CD4-positive, alpha-beta T cell treated with Interleukin-4 for 4 hours (primary cell): ENCODE data around the gene SPAAR.

Experiments used
- DNase-seq: peaks from one replicate; pipeline ENCODE4 v3.0.0-alpha.2; 2020

The SPAAR gene

DNA sequence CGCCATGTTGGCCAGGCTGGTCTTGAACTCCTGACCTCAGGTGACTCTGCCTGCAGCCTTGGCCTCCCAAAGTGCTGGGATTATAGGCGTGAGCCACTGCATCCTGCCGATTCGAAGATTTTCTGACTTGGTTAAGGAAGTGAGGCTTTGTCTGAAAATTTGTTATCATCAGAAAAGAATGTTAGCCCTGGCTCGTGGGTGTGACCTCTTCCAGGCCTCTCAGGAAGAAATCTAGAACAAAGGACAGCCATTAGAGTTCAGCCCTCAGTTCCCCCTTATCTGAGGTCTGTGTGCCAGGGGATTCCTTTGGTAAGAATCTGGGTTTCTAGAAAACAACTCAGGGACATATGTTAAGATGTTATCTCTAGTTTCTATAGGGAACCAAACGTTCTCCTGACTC is 42.4 kb downstream of the SPAAR start:
- DNase-seq, result no peak

- no peak for DNase-seq
Observed at GRCh38 chr9:35952526-35953191, 43.4 kb downstream of the SPAAR start.

DNA sequence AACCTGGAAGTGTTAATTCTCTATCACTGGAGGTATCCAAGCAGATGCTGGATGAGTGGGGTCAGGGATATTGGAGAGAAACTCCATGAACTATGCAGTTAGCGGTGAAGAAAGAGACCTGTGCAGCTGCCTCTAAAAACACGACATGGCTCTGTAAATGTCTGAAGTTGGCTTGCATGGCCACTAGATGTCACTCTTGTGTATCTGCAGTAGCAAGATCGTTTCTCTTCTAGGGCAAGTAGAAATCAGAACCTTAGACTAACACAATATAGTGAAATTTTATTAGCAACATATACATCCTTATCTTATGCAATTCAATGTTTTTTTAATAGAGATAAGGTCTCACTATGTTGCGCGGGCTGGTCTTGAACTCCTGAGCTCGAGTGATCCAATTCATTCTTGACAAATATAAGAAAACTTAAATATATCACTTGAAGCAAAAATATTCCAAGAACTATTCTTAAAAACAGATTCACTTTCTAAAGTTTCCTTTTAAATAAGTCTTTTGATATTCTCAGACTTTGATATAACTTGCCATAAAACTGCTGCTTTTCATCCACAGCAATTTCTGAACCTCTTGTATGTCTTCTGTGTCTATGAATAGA is 45.8 kb downstream of the SPAAR start:
- peak; percentile 68 for DNase-seq

DNA sequence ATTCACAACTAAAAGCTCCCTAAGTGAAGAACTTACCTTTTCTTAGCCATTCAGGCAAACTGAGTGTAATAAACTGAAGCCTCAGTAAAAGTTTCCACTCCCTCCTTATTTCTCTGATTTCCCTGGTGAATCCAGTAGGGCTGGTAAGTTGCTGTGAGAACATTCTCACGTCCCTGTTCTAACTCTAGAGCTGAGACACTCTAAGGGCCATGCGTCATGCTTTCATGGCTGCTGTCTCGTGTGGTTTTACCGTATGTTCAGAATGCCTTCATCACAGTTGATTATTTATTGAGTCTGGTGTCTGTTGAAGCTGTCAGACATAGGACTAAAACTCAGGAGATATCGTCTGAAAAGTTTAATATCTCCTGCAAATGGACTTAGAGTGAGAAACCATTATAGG is 47.4 kb downstream of the SPAAR start:
- no peak for DNase-seq

DNA sequence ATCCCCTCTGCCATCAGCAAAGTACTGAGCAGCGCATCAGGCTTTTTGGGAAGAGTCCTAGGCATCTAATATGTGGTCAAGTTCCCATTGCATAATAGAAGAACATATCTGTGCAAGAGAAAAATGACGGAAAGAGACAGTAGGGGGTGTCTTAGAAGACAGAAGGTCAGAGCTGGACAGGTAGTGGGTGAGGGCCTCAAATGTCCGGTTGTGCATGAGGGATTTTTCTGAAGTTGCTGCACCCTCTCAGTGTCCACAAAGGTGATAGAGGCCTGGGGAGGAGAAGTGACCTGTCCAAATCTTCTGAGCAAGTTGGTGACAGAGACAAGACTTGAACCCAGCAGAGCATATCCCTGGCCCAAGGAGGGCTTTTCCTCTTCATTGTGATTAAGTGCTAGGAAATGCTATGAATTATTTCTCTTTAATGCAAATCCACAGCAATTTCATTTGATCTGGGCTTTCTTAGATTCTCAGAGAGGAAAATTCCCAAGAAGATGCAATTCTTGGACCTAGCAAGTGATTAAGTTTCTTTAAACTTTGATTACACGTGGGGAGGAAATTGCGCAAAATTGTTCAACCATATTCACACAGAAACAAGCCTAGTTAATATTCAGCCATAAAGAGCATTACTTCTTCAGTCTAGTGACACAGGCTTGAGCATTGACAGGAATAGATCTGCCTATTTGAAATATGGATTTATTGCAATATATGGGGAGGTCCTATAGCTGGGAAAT is 49.0 kb downstream of the SPAAR start, which contains the start of gene OR2S2:
OR2S2 (minus strand) TSS at position 51 of the 734 bp plus-strand sequence. CDS start 56 bp downstream, outside the sequence.
- DNase-seq, result no peak

- no peak for DNase-seq
Observed at GRCh38 chr9:35960039-35960655, 50.9 kb downstream of the SPAAR start.
